ENCODE measurements around the gene SNCB. TPM values are rescaled to one million over a fixed set of nuclear protein-coding genes. Genes with fewer than 3 reads are reported as not detected.
"Not testable (repeated sequence)": the region's sequence is repeated elsewhere in the genome, so short reads cannot be mapped to it uniquely, and the experiment has no call there.

SNCB gene
- total RNA-seq, 2 experiments from 2014 or later, result not detected

DNA sequence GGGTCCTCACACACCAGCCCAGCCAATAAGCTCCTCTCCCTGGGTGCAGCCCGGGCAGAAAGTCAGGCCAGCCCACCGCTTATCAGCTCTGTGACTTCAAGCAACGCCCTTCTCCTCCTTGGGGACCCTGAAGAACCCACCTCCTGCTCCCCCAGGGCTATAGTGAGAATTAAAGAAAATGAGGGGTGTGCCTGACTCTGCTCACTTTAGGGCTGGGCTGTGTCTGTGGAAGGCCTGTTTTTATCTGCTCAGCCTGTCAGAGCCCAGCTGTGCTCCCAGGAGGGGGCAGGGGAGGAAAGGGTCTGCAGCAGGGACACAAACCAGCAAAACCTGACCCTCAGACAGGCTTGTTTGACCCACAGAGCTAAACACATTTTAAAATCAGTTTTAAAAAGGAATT is 24.3 kb downstream of the SNCB start:
- Mint-ChIP-seq H3K4me1 (ENCODE audit: low read depth) (peaks cover 11% of the 10 kb centered on the region), H3K9me3 (ENCODE audit: insufficient read depth) (no peaks in the 10 kb centered on the region), H3K4me3 (no peak overlapping the region), H3K27ac (no peak overlapping the region), H3K27me3 (ENCODE audit: low read depth) (peaks cover 21% of the 10 kb centered on the region), H3K36me3 (ENCODE audit: low read depth) (no peaks in the 10 kb centered on the region)
- ChIA-PET POLR2A (no interaction called here), CTCF (interaction anchor here (1.8 to 2.5 kb wide), 3 partner anchors 9 to 55 kb away, joined by 4 to 10 read pairs (median 6); no protein-coding TSS in a partner anchor)
- DNase-seq (no peak), ATAC-seq (no peak)

DNA sequence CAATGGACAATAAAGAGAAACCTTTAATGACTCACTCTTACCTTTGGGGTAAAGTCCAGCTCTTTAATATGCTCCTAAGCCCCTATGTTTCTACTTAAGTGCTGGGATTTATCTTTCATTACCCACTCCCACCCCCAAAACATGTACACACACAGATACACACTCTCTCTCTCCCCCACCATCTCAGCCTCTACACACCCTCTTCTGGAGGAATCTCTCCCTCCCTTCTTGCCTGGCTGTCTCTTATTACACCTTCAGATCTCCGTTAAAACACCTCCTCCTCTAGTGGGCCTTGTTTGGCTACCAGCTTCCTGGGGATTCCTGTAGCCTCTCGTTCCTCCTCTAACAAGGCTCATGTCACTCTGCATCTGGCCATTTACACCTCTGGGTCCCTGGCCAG is 27.2 kb downstream of the SNCB start:
- Mint-ChIP-seq H3K4me1 (ENCODE audit: low read depth) (no peaks in the 10 kb centered on the region), H3K27ac (no peak overlapping the region), H3K36me3 (ENCODE audit: low read depth) (no peaks in the 10 kb centered on the region), H3K27me3 (ENCODE audit: low read depth) (peaks cover 9% of the 10 kb centered on the region), H3K4me3 (no peak overlapping the region), H3K9me3 (ENCODE audit: insufficient read depth) (no peaks in the 10 kb centered on the region)
- ATAC-seq (no peak), DNase-seq (no peak)
- CTCF ChIA-PET, result no interaction called here
- POLR2A ChIA-PET, result no interaction called here

DNA sequence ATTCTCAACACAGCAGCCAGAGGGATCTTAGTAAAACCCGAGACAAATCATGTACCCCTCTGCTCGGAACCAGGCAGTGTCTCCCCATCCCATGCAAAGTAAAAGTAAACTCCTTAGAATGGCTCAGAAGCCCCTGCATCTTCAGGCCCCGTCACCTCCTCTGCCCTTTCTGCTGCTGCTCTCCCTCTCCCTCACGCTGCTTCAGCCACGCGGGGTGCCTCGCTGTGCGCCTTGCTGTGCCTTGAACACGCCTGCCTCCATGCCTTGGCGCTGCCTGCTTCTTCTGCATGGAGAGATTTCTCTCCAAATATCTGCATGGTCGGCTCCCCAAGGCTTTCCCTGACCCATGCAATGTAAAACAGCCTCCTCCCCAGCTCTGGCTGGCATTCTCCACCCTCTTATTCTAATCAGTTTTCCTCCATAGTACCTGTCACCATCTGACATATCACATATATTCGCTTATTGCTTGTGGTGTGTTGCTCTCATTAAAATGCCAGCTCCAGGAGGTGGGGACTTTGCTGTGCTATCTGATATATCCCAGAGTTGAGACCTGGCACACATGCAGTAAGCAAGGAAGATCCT is 28.3 kb downstream of the SNCB start:
- POLR2A ChIA-PET, result no interaction called here
- CTCF ChIA-PET, result no interaction called here
- Mint-ChIP-seq H3K36me3 (ENCODE audit: low read depth) (no peaks in the 10 kb centered on the region), H3K27ac (no peak overlapping the region), H3K9me3 (ENCODE audit: insufficient read depth) (no peaks in the 10 kb centered on the region), H3K27me3 (ENCODE audit: low read depth) (peaks cover 9% of the 10 kb centered on the region), H3K4me1 (ENCODE audit: low read depth) (no peaks in the 10 kb centered on the region), H3K4me3 (no peak overlapping the region)
- DNase-seq, result no peak
- no peak for ATAC-seq

DNA sequence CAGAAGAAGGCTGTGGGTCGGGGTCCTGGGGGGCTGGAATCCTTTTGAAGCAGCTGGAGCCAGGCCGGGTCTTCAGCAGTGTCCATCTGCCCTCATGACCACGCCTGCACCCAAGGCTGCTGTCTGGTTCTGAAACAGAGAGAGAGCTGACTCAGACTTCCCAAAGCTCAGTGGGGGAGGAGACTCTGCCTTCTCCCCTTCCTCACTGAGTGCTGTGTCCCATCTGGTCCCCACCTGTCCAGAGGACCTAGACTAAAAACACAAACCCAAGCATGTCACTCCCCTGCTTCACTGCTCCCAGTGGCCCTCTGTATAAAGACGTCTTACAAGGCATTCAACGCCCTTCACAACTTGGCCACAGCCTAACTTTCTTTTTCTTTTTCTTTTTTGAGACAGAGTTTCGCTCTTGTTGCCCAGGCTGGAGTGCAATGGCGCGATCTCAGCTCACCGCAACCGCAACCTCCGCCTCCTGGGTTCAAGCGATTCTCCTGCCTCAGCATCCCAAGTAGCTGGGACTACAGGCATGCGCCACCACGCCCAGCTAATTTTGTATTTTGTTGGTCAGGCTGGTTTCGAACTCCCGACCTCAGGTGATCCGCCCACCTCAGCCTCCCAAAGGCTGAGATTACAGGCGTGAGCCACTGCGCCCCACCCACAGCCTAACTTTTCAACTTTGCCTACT is 30.4 kb downstream of the SNCB start:
- H3K27me3 Mint-ChIP-seq (ENCODE audit: low read depth); H3K9me3 Mint-ChIP-seq (ENCODE audit: insufficient read depth); H3K4me1 Mint-ChIP-seq (ENCODE audit: low read depth); H3K27ac Mint-ChIP-seq; H3K36me3 Mint-ChIP-seq (ENCODE audit: low read depth); CTCF ChIA-PET; H3K4me3 Mint-ChIP-seq; ATAC-seq; POLR2A ChIA-PET; DNase-seq: not testable (repeated sequence)

DNA sequence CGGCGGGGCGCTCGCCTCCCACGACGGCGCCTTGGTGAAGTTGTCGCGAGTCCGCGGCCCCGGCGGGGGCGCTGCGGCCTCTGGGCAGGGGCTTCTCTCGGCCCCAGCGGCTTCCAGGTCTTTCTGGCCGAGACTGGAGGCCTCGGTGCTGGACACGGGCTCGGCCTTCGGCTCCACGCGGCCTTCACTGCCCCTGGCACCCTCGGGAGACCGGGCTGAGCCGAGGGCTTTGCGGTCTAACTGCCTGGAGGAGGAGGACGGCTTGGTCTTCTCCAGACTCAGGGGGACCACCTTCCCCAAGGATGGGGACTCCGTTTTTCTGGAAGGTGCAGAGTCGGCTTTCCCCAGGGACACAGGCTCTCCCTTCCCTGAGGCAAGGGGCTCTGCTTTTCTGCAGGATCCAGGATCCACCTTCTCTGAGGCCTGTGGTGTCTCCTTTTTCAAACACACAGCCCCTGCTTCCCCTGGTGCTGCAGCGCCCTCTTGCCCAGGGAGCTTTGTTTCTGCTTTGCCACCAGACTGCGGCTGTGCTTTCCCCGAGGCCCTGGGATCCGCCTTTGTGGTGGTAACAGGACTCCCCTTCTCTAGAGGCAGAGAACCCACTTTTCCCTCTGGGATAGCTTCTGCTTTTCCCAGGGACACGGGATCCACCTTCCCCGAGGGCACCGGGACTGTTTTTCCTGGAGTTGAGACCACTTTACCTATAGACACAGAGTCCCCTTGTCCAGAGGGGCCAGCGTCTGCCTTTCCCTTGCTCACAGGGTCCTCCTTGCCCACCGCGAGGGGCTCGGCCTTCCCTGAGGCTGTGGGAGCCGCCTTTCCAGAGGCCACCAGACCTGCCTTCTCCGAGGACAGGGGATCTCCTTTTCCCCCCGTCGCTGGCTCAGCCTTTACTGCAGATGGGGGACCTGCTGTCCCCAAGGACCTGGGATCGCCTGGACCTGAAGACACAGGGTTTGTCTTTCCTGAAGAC is 32.6 kb downstream of the SNCB start:
- no peak overlapping the region for H3K27ac Mint-ChIP-seq

DNA sequence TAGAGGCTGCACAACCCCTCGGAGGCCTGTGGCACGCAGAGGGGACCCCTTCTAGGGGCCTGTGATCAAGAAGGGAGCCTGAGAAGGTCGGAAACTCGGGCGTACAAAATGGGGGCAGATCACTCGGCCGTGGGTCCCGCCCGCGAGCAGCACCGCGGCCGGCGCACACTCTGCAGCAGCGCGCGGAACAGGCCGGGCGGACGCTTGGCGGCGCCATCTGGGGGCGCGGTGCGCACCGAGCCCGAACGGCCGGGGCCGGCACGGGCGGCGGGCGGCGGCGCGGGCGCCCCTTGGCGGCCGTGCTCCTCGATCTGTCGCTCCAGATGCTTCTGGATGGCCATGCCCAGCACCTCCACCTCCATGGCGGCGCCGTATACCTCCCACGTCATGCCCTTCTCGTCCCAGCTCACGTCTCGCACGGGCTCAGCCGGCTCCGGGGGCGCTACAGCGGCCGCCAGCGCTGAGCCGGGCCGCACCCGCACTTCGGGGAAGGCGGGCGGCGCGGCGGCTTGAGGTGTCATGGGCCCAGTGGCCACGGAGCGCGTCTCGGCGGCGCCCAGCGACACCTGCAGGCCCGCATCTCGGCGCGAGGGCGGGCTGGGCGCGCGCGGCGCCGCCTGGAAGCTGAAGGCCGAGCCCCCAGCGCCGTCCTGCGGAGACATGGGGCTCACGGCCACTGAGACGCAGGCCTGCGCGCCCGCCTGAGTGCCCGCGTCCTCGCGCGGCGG is 33.5 kb downstream of the SNCB start:
- POLR2A ChIA-PET, result no interaction called here

More for the DNA sequence above, 32.6 kb downstream of the SNCB start:
- ATAC-seq (no peak), DNase-seq (peak; percentile 34)
- H3K4me1 Mint-ChIP-seq (ENCODE audit: low read depth), result peaks cover 8% of the 10 kb centered on the region
- H3K4me3 Mint-ChIP-seq, result peak overlapping the region; percentile 29
- H3K36me3 Mint-ChIP-seq (ENCODE audit: low read depth), result no peaks in the 10 kb centered on the region
- POLR2A ChIA-PET, result no interaction called here
- H3K27me3 Mint-ChIP-seq (ENCODE audit: low read depth), result peaks cover 2% of the 10 kb centered on the region
- CTCF ChIA-PET, result interaction anchor here (0.7 to 3.1 kb wide), 10 partner anchors 9 to 363 kb away, joined by 3 to 22 read pairs (median 4); partner anchors contain the start of gene CLTB
- H3K9me3 Mint-ChIP-seq (ENCODE audit: insufficient read depth), result no peaks in the 10 kb centered on the region

DNA sequence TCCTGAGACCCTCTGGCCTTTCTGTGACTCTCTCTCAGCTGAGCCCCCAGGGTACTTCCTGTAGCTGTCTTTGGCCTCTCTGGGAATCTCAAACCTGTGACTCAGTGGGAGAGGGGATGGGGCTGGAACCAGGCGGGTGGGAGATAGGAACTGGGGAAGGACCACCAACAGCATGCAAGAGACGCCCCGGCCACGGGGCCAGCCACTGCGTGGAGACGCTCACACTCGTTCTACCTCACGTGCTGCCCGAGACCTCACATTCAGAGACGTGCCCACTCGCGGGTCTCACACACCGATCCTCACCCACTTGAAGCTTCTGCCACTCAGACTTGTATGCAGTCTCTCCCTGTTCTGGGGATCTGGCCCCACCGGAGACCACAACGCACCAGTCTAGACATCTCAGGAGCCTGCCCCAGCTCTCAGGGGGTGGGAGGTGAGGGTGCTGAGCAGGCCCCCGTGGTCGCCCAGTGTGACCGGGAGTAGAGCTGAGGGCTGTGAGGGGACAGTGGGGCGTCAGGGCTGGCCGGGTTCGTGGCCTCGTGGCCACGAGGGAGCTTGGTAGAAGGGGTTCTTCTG is 34.2 kb downstream of the SNCB start:
- Mint-ChIP-seq H3K4me3 (peak overlapping the region; percentile 66), H3K27ac (no peak overlapping the region), H3K9me3 (ENCODE audit: insufficient read depth) (no peaks in the 10 kb centered on the region), H3K4me1 (ENCODE audit: low read depth) (peaks cover 8% of the 10 kb centered on the region), H3K36me3 (ENCODE audit: low read depth) (no peaks in the 10 kb centered on the region), H3K27me3 (ENCODE audit: low read depth) (peaks cover 2% of the 10 kb centered on the region)
- DNase-seq, result no peak
- ChIA-PET POLR2A (no interaction called here), CTCF (interaction anchor here (0.9 to 3.1 kb wide), 8 partner anchors 10 to 242 kb away, joined by 3 to 22 read pairs (median 5); partner anchors contain the start of gene CLTB)
- no peak for ATAC-seq

More for the DNA sequence above, 33.5 kb downstream of the SNCB start:
- Mint-ChIP-seq H3K9me3 (ENCODE audit: insufficient read depth) (no peaks in the 10 kb centered on the region), H3K36me3 (ENCODE audit: low read depth) (no peaks in the 10 kb centered on the region), H3K4me3 (peak overlapping the region; percentile 66), H3K27ac (no peak overlapping the region), H3K27me3 (ENCODE audit: low read depth) (peaks cover 2% of the 10 kb centered on the region), H3K4me1 (ENCODE audit: low read depth) (peaks cover 8% of the 10 kb centered on the region)
- ATAC-seq (peak; percentile 90), DNase-seq (peak; percentile 69)
- CTCF ChIA-PET, result interaction anchor here (0.7 to 3.1 kb wide), 12 partner anchors 10 to 362 kb away, joined by 3 to 22 read pairs (median 4); partner anchors contain the start of gene CLTB

DNA sequence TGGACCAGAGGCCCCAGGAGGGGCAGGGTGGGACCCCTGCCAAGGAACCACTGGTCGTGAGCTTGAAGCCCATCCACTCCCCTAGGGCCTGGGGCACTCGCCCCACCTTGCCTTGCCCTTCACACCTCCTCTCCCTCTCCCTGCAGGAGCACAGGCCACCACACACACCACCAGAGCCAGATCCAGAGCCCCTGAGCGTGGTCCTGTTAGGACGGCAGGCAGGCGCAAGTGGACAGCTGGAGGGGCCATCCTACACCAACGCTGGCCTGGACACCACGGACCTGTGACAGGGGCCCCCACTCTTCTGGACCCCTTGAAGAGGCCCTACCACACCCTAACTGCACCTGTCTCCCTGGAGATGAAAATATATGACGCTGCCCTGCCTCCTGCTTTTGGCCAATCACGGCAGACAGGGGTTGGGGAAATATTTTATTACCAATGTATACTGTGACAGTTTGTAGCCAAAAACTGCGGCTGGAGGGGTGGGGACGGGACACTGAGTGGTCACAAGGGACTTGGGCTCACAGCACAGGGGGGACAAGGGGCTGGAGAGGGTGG is 34.9 kb downstream of the SNCB start:
- Mint-ChIP-seq H3K27ac (no peak overlapping the region), H3K36me3 (ENCODE audit: low read depth) (no peaks in the 10 kb centered on the region), H3K9me3 (ENCODE audit: insufficient read depth) (no peaks in the 10 kb centered on the region), H3K27me3 (ENCODE audit: low read depth) (peaks cover 2% of the 10 kb centered on the region), H3K4me1 (ENCODE audit: low read depth) (peaks cover 8% of the 10 kb centered on the region), H3K4me3 (no peak overlapping the region)
- CTCF ChIA-PET, result interaction anchor here (1.8 to 3.1 kb wide), 3 partner anchors 22 to 179 kb away, joined by 5 to 22 read pairs (median 7); partner anchors contain the start of gene CLTB
- POLR2A ChIA-PET, result no interaction called here
- ATAC-seq (no peak), DNase-seq (no peak)

DNA sequence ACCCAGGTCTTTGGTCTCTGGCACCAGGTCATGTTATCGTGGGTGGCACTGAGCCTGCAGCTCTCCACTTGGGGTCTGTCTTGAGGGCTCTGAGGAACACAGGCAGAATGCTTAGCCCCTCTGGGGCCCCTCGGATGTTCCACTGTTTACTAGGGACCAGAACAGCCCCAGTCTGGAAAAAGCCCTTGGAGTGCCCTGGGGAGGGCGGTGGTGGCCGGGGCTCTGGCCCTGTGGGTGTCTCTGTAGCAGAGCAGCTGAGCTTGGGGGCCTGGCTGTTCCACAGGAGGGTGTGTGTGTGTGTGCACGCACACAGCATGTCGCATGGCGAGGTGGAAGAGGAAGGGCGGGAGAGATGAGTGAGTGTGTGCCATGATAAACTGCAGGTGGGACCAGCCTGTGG is 35.8 kb downstream of the SNCB start:
- ChIA-PET POLR2A (no interaction called here), CTCF (interaction anchor here (3.1 kb wide), 1 partner anchor 178 kb away, joined by 22 read pairs; the partner anchor contains the start of gene CLTB)
- H3K4me1 Mint-ChIP-seq (ENCODE audit: low read depth), result peaks cover 8% of the 10 kb centered on the region
- no peaks in the 10 kb centered on the region for H3K9me3 Mint-ChIP-seq (ENCODE audit: insufficient read depth)
- H3K36me3 Mint-ChIP-seq (ENCODE audit: low read depth), result no peaks in the 10 kb centered on the region
- ATAC-seq, result no peak
- H3K4me3 Mint-ChIP-seq, result no peak overlapping the region
- H3K27me3 Mint-ChIP-seq (ENCODE audit: low read depth), result peaks cover 2% of the 10 kb centered on the region
- no peak overlapping the region for H3K27ac Mint-ChIP-seq
- DNase-seq, result no peak

DNA sequence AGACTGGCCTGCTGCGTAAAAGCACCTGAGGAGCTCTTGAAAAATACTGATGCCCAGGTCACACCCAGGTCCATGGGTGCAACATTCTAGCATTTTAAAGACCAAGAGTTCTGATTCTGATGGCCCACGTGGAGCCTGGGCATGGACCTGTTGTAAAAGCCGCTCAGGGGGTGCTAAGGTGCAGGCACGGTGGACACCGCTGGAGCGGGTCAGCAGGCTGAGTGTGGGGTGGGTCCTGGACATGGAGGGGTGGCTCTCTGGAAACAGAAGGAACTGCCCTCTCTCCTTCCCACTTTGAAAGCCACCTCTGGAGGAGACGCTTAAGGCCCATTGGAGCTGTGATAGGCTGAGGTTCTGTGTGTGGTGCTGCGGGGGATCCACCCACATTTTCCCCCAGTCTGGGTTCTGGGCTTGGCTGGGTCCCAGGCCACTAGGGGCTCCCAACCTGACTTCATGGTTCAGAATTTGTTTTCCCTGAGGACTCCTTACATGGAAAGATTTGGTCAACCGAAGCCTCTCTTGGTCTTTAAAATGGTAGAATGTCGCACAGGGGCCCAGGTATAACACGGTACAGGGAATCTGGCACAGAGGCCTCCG is 37.0 kb downstream of the SNCB start:
- ATAC-seq (no peak), DNase-seq (no peak)
- Mint-ChIP-seq H3K27me3 (ENCODE audit: low read depth) (peaks cover 2% of the 10 kb centered on the region), H3K4me1 (ENCODE audit: low read depth) (peaks cover 8% of the 10 kb centered on the region), H3K4me3 (no peak overlapping the region), H3K9me3 (ENCODE audit: insufficient read depth) (no peaks in the 10 kb centered on the region), H3K36me3 (ENCODE audit: low read depth) (no peaks in the 10 kb centered on the region), H3K27ac (no peak overlapping the region)
- ChIA-PET CTCF (interaction anchor here (1.0 kb wide), 1 partner anchor 146 kb away, joined by 3 read pairs; no protein-coding TSS in a partner anchor), POLR2A (no interaction called here)

Measured in activated CD8-positive, alpha-beta T cell treated with anti-CD3 and anti-CD28 coated beads, Interleukin-2, amount 10 ng/mL, durations not matched to agents 7 days and 5 days (primary cell).